Stimulated activated CD4-positive, alpha-beta T cell treated with anti-CD3 and anti-CD28 coated beads, Interleukin-15, amount 100 ng/mL, for 24 hours (primary cell): ENCODE data around the gene SOX6.
"Not testable (repeated sequence)": the region's sequence is repeated elsewhere in the genome, so short reads cannot be mapped to it uniquely, and the experiment has no call there.

Source experiments
- DNase-seq: peaks from one replicate; pipeline ENCODE4 v3.0.0-alpha.2; 2020

The SOX6 gene

GRCh38 chr11:15943418-15944197, 412.7 kb downstream of the SOX6 start:
- DNase-seq = no peak

GRCh38 chr11:15942936-15943335, 413.4 kb downstream of the SOX6 start:
- no peak for DNase-seq

GRCh38 chr11:15942126-15942525, 414.2 kb downstream of the SOX6 start:
- no peak for DNase-seq

- peak; percentile 37 for DNase-seq
These were observed 415.1 kb downstream of the SOX6 start for GRCh38 chr11:15941206-15941770.

- no peak for DNase-seq
These were observed 415.7 kb downstream of the SOX6 start for GRCh38 chr11:15940462-15941205.

GRCh38 chr11:15938983-15939382, 417.4 kb downstream of the SOX6 start:
- DNase-seq = no peak

GRCh38 chr11:15938121-15938611, 418.2 kb downstream of the SOX6 start:
- DNase-seq = no peak

- no peak for DNase-seq
These were observed 418.7 kb downstream of the SOX6 start for GRCh38 chr11:15937601-15938120.

GRCh38 chr11:15936011-15936410, 420.3 kb downstream of the SOX6 start:
- DNase-seq = no peak

GRCh38 chr11:15935373-15935772, 421.0 kb downstream of the SOX6 start:
- no peak for DNase-seq

GRCh38 chr11:15933886-15934625, 422.3 kb downstream of the SOX6 start:
- no peak for DNase-seq

- DNase-seq = no peak
These were observed 423.9 kb downstream of the SOX6 start for GRCh38 chr11:15932417-15932816.

- no peak for DNase-seq
These were observed 424.8 kb downstream of the SOX6 start for GRCh38 chr11:15931497-15931896.

GRCh38 chr11:15930442-15931025, 425.8 kb downstream of the SOX6 start:
- no peak for DNase-seq

GRCh38 chr11:15929371-15929901, 426.9 kb downstream of the SOX6 start:
- no peak for DNase-seq

- no peak for DNase-seq
These were observed 428.5 kb downstream of the SOX6 start for GRCh38 chr11:15927864-15928217.

GRCh38 chr11:15927196-15927863, 429.0 kb downstream of the SOX6 start:
- DNase-seq = no peak

GRCh38 chr11:15926071-15926470, 430.3 kb downstream of the SOX6 start:
- DNase-seq = no peak

GRCh38 chr11:15923183-15923582, 433.2 kb downstream of the SOX6 start:
- DNase-seq = no peak

- not testable (repeated sequence) for DNase-seq
These were observed 433.6 kb downstream of the SOX6 start for GRCh38 chr11:15922745-15923144.

- no peak for DNase-seq
These were observed 435.3 kb downstream of the SOX6 start for GRCh38 chr11:15920856-15921629.
